Activated naive CD8-positive, alpha-beta T cell treated with anti-CD3 and anti-CD28 coated beads, Interleukin-2, amount 10 ng/mL, durations not matched to agents 7 days and 5 days (primary cell): ENCODE data around the gene SBK2. TPM values are rescaled to one million over a fixed set of nuclear protein-coding genes. Genes with fewer than 3 reads are reported as not detected.

Experiments used
- ATAC-seq: fragments of 150-1000 bp; cut with Tn5 transposase; one replicate; pipeline ENCODE4 v1.10.0; 2021; ENCODE audit warnings: low read depth, moderate library complexity
- POLR2A ChIA-PET: fragments of 350-600 bp; sonication (Branson Sonifier 250); formaldehyde crosslinking; loops from one replicate; lab custom pipeline; 2021; ENCODE audit warnings: antibody characterized with exemption; lab: Charles Lee
- DNase-seq: peaks from one replicate; pipeline ENCODE4 v3.0.0; 2021
- H3K27ac Mint-ChIP-seq: one replicate; pipeline ENCODE4 v1.8.0; 2022; ENCODE audit warnings: mild to moderate bottlenecking, mixed read lengths
- H3K27me3 Mint-ChIP-seq: one replicate; pipeline ENCODE4 v1.8.0; 2022; ENCODE audit warnings: mild to moderate bottlenecking, moderate library complexity, mixed read lengths
- H3K36me3 Mint-ChIP-seq: one replicate; pipeline ENCODE4 v1.8.0; 2021; ENCODE audit warnings: mild to moderate bottlenecking, mixed read lengths
- H3K4me1 Mint-ChIP-seq: one replicate; pipeline ENCODE4 v1.8.0; 2021; ENCODE audit warnings: mixed read lengths
- H3K4me3 Mint-ChIP-seq: one replicate; pipeline ENCODE4 v1.8.0; 2022; ENCODE audit warnings: mild to moderate bottlenecking, moderate library complexity, mixed read lengths
- H3K9me3 Mint-ChIP-seq: one replicate; pipeline ENCODE4 v1.8.0; 2021; ENCODE audit warnings: mixed read lengths
- total RNA-seq, 2 experiments: library from RNA; stranded (reverse); gene quantifications; one replicate each; pipeline ENCODE4 v1.2.3, GENCODE V29; 2021

SBK2 gene
- total RNA-seq, 2 experiments from 2014 or later, result not detected

GRCh38 chr19:55481148-55481793, 55.7 kb downstream of the SBK2 start:
- Mint-ChIP-seq H3K9me3 (no peaks in the 10 kb centered on the region), H3K36me3 (peaks cover 3% of the 10 kb centered on the region), H3K27me3 (no peaks in the 10 kb centered on the region), H3K27ac (no peak overlapping the region), H3K4me1 (peaks cover 19% of the 10 kb centered on the region), H3K4me3 (no peak overlapping the region)
- ATAC-seq (no peak), DNase-seq (no peak)
- POLR2A ChIA-PET, result no interaction called here

- H3K27me3 Mint-ChIP-seq, result no peaks in the 10 kb centered on the region
- peaks cover 3% of the 10 kb centered on the region for H3K36me3 Mint-ChIP-seq
- no peak overlapping the region for H3K4me3 Mint-ChIP-seq
- peaks cover 16% of the 10 kb centered on the region for H3K4me1 Mint-ChIP-seq
- peak overlapping the region; percentile 54 for H3K27ac Mint-ChIP-seq
- H3K9me3 Mint-ChIP-seq, result no peaks in the 10 kb centered on the region
- ATAC-seq, result no peak
- POLR2A ChIA-PET, result no interaction called here
- no peak for DNase-seq
These were observed 57.3 kb downstream of the SBK2 start for GRCh38 chr19:55479451-55480230.

- H3K36me3 Mint-ChIP-seq, result peaks cover 3% of the 10 kb centered on the region
- DNase-seq (no peak), ATAC-seq (no peak)
- no peaks in the 10 kb centered on the region for H3K9me3 Mint-ChIP-seq
- peaks cover 18% of the 10 kb centered on the region for H3K4me1 Mint-ChIP-seq
- POLR2A ChIA-PET, result no interaction called here
- H3K27me3 Mint-ChIP-seq, result no peaks in the 10 kb centered on the region
- peak overlapping the region; percentile 54 for H3K27ac Mint-ChIP-seq
- no peak overlapping the region for H3K4me3 Mint-ChIP-seq
These were observed 57.9 kb downstream of the SBK2 start for GRCh38 chr19:55479045-55479444.

Other genes starting within 250 kb of the SBK2 start
- gene TMEM150B, start 211.8 kb downstream of the SBK2 start, total RNA-seq, result 1 to 10 TPM in 1 of 2 experiments, under 1 TPM in 1; 0.51 to 1.1 TPM
- 10 to 100 TPM; 26.4 to 28.5 TPM for gene KMT5C, start 197.3 kb downstream of the SBK2 start, total RNA-seq
- under 1 TPM in 1 of 2 experiments, not detected in 1; 0.55 TPM for gene COX6B2, start 182.4 kb downstream of the SBK2 start, total RNA-seq
- gene GARIN5B, start 173.9 kb downstream of the SBK2 start, total RNA-seq, result not detected
- gene IL11, start 166.7 kb downstream of the SBK2 start, total RNA-seq, result under 1 TPM; 0.53 to 0.60 TPM
- gene TMEM190, start 160.3 kb downstream of the SBK2 start, total RNA-seq, result not detected
- gene TMEM238, start 152.8 kb downstream of the SBK2 start, total RNA-seq, result 10 to 100 TPM; 17.0 to 19.8 TPM
- 1,000 to 10,000 TPM; 3,030 to 3,043 TPM for gene RPL28, start 151.2 kb downstream of the SBK2 start, total RNA-seq
- 100 to 1,000 TPM; 184 to 203 TPM for gene UBE2S, start 129.3 kb downstream of the SBK2 start, total RNA-seq
- gene SHISA7, start 93.8 kb downstream of the SBK2 start, total RNA-seq, result not detected
- gene ISOC2, start 75.5 kb downstream of the SBK2 start, total RNA-seq, result 10 to 100 TPM; 13.7 to 16.8 TPM
- gene C19orf85, start 72.4 kb downstream of the SBK2 start, total RNA-seq, result not detected
- 10 to 100 TPM in 1 of 2 experiments, 1 to 10 TPM in 1; 9.4 to 11.5 TPM for gene ZNF628, start 60.5 kb downstream of the SBK2 start, total RNA-seq
- 10 to 100 TPM; 14.5 to 15.0 TPM for gene NAT14, start 51.9 kb downstream of the SBK2 start, total RNA-seq
- gene SSC5D, start 48.7 kb downstream of the SBK2 start, total RNA-seq, result 1 to 10 TPM in 1 of 2 experiments, under 1 TPM in 1; 0.86 to 1.1 TPM
- gene SBK3, start 8.4 kb upstream of the SBK2 start, total RNA-seq, result not detected
- gene ZNF579, start 43.7 kb upstream of the SBK2 start, total RNA-seq, result 10 to 100 TPM; 10.1 to 10.4 TPM
- gene FIZ1, start 62.4 kb upstream of the SBK2 start, total RNA-seq, result 10 to 100 TPM; 16.0 to 18.4 TPM
- gene ZNF524, start 63.2 kb upstream of the SBK2 start, total RNA-seq, result 10 to 100 TPM; 25.2 to 26.6 TPM
- 10 to 100 TPM; 18.3 to 18.6 TPM for gene ZNF865, start 68.5 kb upstream of the SBK2 start, total RNA-seq
- gene ZNF784, start 87.4 kb upstream of the SBK2 start, total RNA-seq, result 1 to 10 TPM; 6.3 to 7.6 TPM
- gene ZNF580, start 103.9 kb upstream of the SBK2 start, total RNA-seq, result 10 to 100 TPM; 56.6 to 59.8 TPM
- gene ZNF581, start 106.5 kb upstream of the SBK2 start, total RNA-seq, result 10 to 100 TPM; 28.6 to 31.7 TPM
- 10 to 100 TPM; 12.1 to 13.4 TPM for gene CCDC106, start 111.1 kb upstream of the SBK2 start, total RNA-seq
- 100 to 1,000 TPM; 257 to 267 TPM for gene U2AF2, start 117.9 kb upstream of the SBK2 start, total RNA-seq
- gene EPN1, start 138.1 kb upstream of the SBK2 start, total RNA-seq, result 10 to 100 TPM; 55.3 to 58.2 TPM
- gene NLRP9, start 201.3 kb upstream of the SBK2 start, total RNA-seq, result not detected
- not detected for gene RFPL4A, start 222.0 kb upstream of the SBK2 start, total RNA-seq
- not detected for gene RFPL4AL1, start 232.0 kb upstream of the SBK2 start, total RNA-seq